Activated T-helper 1 cell treated with anti-CD3 and anti-CD28 coated beads, Interleukin-2, amount 50 U/mL, for 16 hours (primary cell): ENCODE results near the gene ATF1.
"Not testable (repeated sequence)": the region's sequence is repeated elsewhere in the genome, so short reads cannot be mapped to it uniquely, and the experiment has no call there.

Source experiments
- DNase-seq, 2 donors: peaks; one replicate each; pipeline ENCODE4 v3.0.0-alpha.2; 2020; ENCODE audit warnings: low read depth in 1 of 2, low spot score in 1 of 2

ATF1 gene

GRCh38 chr12:50855218-50855617 lies 91.3 kb downstream of the ATF1 start:
- DNase-seq: not testable (repeated sequence)

DNA sequence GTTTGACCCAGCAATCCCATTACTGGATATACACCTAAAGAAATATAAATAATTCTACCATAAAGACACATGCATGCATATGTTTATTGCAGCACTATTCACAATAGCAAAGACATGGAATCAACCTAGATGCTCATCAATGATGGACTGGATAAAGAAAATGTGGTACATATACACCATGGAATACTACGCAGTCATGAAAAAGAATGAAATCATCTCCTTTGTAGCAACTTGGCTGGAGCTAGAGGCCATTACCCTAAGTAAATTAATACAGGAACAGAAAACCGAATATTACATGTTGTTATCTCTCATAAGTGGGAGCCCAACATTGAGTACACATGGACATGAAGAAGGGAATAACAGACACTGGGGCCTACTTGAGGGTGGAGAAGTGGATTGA lies 91.8 kb downstream of the ATF1 start:
- DNase-seq: not testable (repeated sequence)

- DNase-seq: no peak
Measured at GRCh38 chr12:50859621-50860310, 95.9 kb downstream of the ATF1 start.

DNA sequence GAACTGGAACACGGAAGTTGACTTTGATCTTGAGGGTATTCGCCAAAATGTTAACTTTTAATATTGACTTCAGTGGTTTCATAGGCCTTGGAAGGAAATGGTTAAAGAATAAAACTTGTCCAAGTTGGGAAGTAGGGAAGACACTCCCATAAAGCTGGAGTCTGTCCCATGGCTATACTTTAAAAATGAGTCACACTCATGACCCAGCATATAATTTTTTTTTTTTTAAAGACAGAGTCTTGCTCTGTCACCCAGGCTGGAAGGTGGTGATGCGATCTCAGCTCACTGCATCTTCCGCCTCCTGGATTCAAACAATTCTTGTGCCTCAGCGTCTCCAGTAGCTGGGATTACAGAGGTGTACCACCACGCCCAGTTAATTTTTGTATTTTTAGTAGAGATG lies 98.4 kb downstream of the ATF1 start:
- no peak for DNase-seq

DNA sequence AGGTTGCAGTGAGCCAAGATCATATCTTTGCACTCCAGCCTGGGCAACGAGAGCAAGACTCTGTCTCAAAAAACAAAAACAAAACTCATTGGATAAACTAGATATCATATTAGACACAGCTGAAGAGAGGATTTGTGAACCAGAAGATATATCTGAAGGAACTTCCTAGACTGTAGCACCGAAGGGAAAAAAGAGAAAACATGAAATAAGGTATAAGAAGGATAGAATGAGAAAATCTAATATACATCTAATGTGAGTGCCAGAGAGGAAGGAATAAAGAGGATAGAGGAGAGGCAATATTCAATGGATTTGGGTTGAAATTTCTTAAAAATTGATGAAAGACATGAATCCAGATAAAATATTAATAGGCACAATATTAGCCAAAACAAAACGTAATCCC lies 101.4 kb downstream of the ATF1 start:
- no peak for DNase-seq

- DNase-seq: not testable (repeated sequence)
Measured at GRCh38 chr12:50868881-50869280, 105.0 kb downstream of the ATF1 start.
